GM12873 (cell line): ENCODE results near the gene CASP7.

Experiments
- CTCF ChIP-seq: IDR thresholded peaks from 2 replicates; pipeline ENCODE4 v1.5.1; 2012; ENCODE audit warnings: low read depth, mild to moderate bottlenecking, moderate library complexity, low read length, control low read depth; ENCODE audit not compliant: insufficient read depth; ENCODE audit errors: missing control alignments

The CASP7 gene

GRCh38 chr10:113706623-113707022 is 26.9 kb downstream of the CASP7 start:
- no peak for TF ChIP-seq CTCF

- no peak for TF ChIP-seq CTCF
These were observed 28.9 kb downstream of the CASP7 start for GRCh38 chr10:113708640-113709039.

- no peak for TF ChIP-seq CTCF
These were observed 29.6 kb downstream of the CASP7 start for GRCh38 chr10:113709221-113709838.

GRCh38 chr10:113711142-113711541 is 31.4 kb downstream of the CASP7 start:
- no peak for TF ChIP-seq CTCF

- no peak for TF ChIP-seq CTCF
These were observed 32.3 kb downstream of the CASP7 start for GRCh38 chr10:113712024-113712423.

GRCh38 chr10:113712755-113713639 is 33.3 kb downstream of the CASP7 start:
- TF ChIP-seq CTCF: no peak

- TF ChIP-seq CTCF: no peak
These were observed 33.9 kb downstream of the CASP7 start for GRCh38 chr10:113713640-113713982.
